HepG2 (cell line): ENCODE measurements around the gene NOC3L. TPM values are rescaled to one million over a fixed set of nuclear protein-coding genes. Genes with fewer than 3 reads are reported as not detected.

ENCODE experiments used
- ATF4 ChIP-seq, 2 experiments: fragments of 450-650 bp in 1 of 2; sonication (generic) in 1 of 2; formaldehyde crosslinking; IDR thresholded peaks; 2 replicates each; pipeline versions ENCODE4 v1.5.0 to v1.8.0; 2020 to 2022; ENCODE audit warnings: mild to moderate bottlenecking in 1 of 2, missing genetic modification reagents in 1 of 2
- CTCF ChIP-seq: sonication (generic); formaldehyde crosslinking; IDR thresholded peaks from 2 replicates; pipeline ENCODE4 v1.5.0; 2020; ENCODE audit warnings: mild to moderate bottlenecking, missing genetic modification reagents, moderate library complexity
- ELF1 ChIP-seq: sonication (generic); formaldehyde crosslinking; IDR thresholded peaks from 2 replicates; pipeline ENCODE4 v1.4.0; 2020; ENCODE audit warnings: missing genetic modification reagents
- KDM3A ChIP-seq: IDR thresholded peaks from 2 replicates; pipeline ENCODE4 v1.6.1; 2018; ENCODE audit warnings: low read depth, missing compliant biosample characterization
- MED1 ChIP-seq: sonication (generic); formaldehyde crosslinking; IDR thresholded peaks from 2 replicates; pipeline ENCODE4 v1.4.0; 2020; ENCODE audit warnings: missing genetic modification reagents
- MYC ChIP-seq: sonication (generic); formaldehyde crosslinking; IDR thresholded peaks from 2 replicates; pipeline ENCODE4 v1.9.0; 2021; ENCODE audit warnings: missing genetic modification reagents, borderline replicate concordance
- NFYB ChIP-seq: sonication (generic); formaldehyde crosslinking; IDR thresholded peaks from 2 replicates; pipeline ENCODE4 v1.4.0; 2020; ENCODE audit warnings: missing genetic modification reagents
- PHF8 ChIP-seq: sonication (generic); formaldehyde crosslinking; IDR thresholded peaks from 2 replicates; pipeline ENCODE4 v1.5.0; 2020; ENCODE audit warnings: missing genetic modification reagents
- POGZ ChIP-seq: sonication (generic); formaldehyde crosslinking; IDR thresholded peaks from 2 replicates; pipeline ENCODE4 v1.4.0; 2020; ENCODE audit warnings: mild to moderate bottlenecking, missing genetic modification reagents
- ZFP91 ChIP-seq: sonication (generic); formaldehyde crosslinking; IDR thresholded peaks from 2 replicates; pipeline ENCODE4 v1.9.0; 2022; ENCODE audit warnings: missing genetic modification reagents, mild to moderate bottlenecking, borderline replicate concordance
- ZNF646 ChIP-seq: sonication (generic); formaldehyde crosslinking; IDR thresholded peaks from 2 replicates; pipeline ENCODE4 v1.9.0; 2021; ENCODE audit warnings: mild to moderate bottlenecking, missing genetic modification reagents
- ZNF710 ChIP-seq: sonication (generic); formaldehyde crosslinking; IDR thresholded peaks from 2 replicates; pipeline ENCODE4 v1.5.0; 2020; ENCODE audit warnings: mild to moderate bottlenecking, missing genetic modification reagents, borderline replicate concordance
- polyA plus RNA-seq, 8 experiments: library from polyadenylated mRNA; depleted of rRNA in 3 of 8; stranded (reverse) in 7 of 8; unstranded in 1 of 8; fragments of >200 nt; fragmentation: Illumina TruSeq in 4 of 8; extraction: Trizol in 4 of 8; gene quantifications; 2 replicates each; pipeline versions ENCODE4 v1.2.1 to v1.2.3, GENCODE V29; 2011 to 2016; ENCODE audit warnings: low read depth in 4 of 8, missing spikeins in 1 of 8, mixed read lengths in 1 of 8; ENCODE audit not compliant: insufficient read depth in 1 of 8
- total RNA-seq, 5 experiments: library from RNA; depleted of rRNA; stranded (reverse); fragments of >200 nt; fragmentation: Illumina TruSeq; extraction: Trizol; gene quantifications; 2 replicates each; pipeline ENCODE4 v1.2.3, GENCODE V29; 2016; ENCODE audit warnings: low read depth in 1 of 5

Gene NOC3L
- total and polyA plus RNA-seq, 2 of the 13 experiments (the other 11 are each of a cell fraction or from before 2014, with no cell fraction given), result 7.8 to 36.6 TPM

GRCh38 chr10:94402204-94402842 is 39.6 kb upstream of the NOC3L start, which contains the start of gene TBC1D12 (continued):
- TF ChIP-seq ATF4 (CRISPR knock-in tag; IDR thresholded peaks at IDR 0.05) (peak in 1 of 2 experiments; percentile 41; a peak in 1 of 4 replicates), PHF8 (CRISPR knock-in tag) (peak; percentile 94), POGZ (CRISPR knock-in tag) (peak; percentile 98), MED1 (CRISPR knock-in tag) (peak; percentile 69), MYC (CRISPR knock-in tag) (peak; percentile 81; the same call in 1 of the 2 replicates), ELF1 (peak; percentile 38; the same call in 1 of the 2 replicates), KDM3A (CRISPR knock-in tag) (peak; percentile 64; the same call in 1 of the 2 replicates), ZFP91 (CRISPR knock-in tag) (peak; percentile 72; the same call in 1 of the 2 replicates), ZNF710 (CRISPR knock-in tag) (0 out of 2 replicates have a peak, but pooled peaks have one; percentile 42), CTCF (CRISPR knock-in tag) (peak; percentile 34), ZNF646 (CRISPR knock-in tag) (peak; percentile 39; the same call in 1 of the 2 replicates), NFYB (peak; percentile 68)
